PFSK-1 (cell line): Measurements from ENCODE around the gene RFTN1.

Experiments
- POLR2AphosphoS5 ChIP-seq: IDR thresholded peaks from 2 replicates; pipeline ENCODE4 v1.6.1; 2012; ENCODE audit warnings: low read depth, mild to moderate bottlenecking, control low read depth, low read length, moderate library complexity
- REST ChIP-seq, 2 experiments: IDR thresholded peaks; 2 replicates each; pipeline versions ENCODE4 v1.6.1 to v1.8.0; 2011 to 2012; ENCODE audit warnings: low read depth in 2 of 2, low read length in 2 of 2, control low read depth in 1 of 2, inconsistent platforms in 1 of 2, mild to moderate bottlenecking in 1 of 2, moderate library complexity in 1 of 2; ENCODE audit not compliant: insufficient read depth in 1 of 2
- SIN3A ChIP-seq: IDR thresholded peaks from 2 replicates; pipeline ENCODE4 v1.6.1; 2012; ENCODE audit warnings: mild to moderate bottlenecking, low read length, moderate library complexity, borderline replicate concordance; ENCODE audit not compliant: insufficient read depth

DNA sequence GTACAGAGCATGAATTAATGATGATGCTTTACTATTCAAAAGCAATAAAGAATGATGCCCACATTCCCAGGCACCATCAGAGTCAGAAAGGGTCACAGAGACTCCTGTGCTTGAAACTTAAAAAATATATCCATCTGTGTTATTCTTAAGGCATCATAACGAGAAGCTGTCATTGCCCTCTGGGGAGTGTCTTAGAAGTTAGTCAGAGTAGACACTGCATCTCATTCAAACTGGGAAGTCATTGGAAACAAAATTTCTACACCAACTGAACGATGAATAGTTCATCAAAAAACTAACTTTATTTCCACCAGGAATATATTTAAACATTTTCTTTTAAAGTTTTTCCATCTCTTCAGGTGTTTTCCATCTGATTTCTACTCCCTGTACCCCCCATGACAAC is 122.9 kb downstream of the RFTN1 start:
- no peak for TF ChIP-seq REST (IDR thresholded peaks at IDR 0.05; ENCODE audit: insufficient read depth in 1 of 2, low read depth in 2 of 2, low read length in 2 of 2)
- no peak for TF ChIP-seq POLR2AphosphoS5
- no peak for TF ChIP-seq SIN3A
